ENCODE data around the gene CNTN1. TPM values are rescaled to one million over a fixed set of nuclear protein-coding genes. Genes with fewer than 3 reads are reported as not detected.

The CNTN1 gene
- total and polyA plus RNA-seq, 10 of the 15 experiments (the other 5 are each of a cell fraction or from before 2014, with no cell fraction given): 0.06 to 0.14 TPM; not detected in 8

- TF ChIP-seq REST (IDR thresholded peaks at IDR 0.05; ENCODE audit: low read depth, low read length) (no peak), ZNF274 (IDR thresholded peaks at IDR 0.05; ENCODE audit: insufficient read depth, insufficient read length) (no peak)
These were observed at the start of gene CNTN1 (continued) for GRCh38 chr12:40691913-40692764.

DNA sequence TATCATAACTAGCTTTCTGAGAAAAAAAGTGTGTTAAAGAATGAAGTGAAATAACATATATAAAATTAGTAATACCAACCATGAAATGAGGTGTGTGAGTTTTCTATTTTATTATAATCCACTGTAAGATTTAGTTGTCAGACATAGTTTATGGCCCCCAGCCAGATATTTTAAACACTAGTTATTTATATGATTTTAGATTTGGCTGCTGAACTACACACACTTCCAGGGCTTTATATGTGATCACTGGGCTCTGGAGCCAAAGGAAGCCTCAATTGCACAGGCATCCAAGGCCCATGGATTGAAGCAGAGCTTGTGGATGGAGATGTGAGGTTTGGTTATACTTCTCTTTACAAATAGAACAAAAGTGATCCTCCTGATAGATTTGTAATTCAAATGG lies 48.7 kb upstream of the CNTN1 start:
- H2AFZ ChIP-seq (ENCODE audit: control insufficient read depth, low read depth, low read length): no peak overlapping the region
- no peak for FAIRE-seq
- H3K4me1 ChIP-seq (ENCODE audit: control insufficient read depth, insufficient read depth, low read length): no peaks in the 10 kb centered on the region
- no peak overlapping the region for H3K9ac ChIP-seq (ENCODE audit: control insufficient read depth, insufficient read depth, low read length)
- CTCF ChIA-PET: interaction anchor here (0.6 kb wide), 2 partner anchors 13 to 314 kb away, joined by 3 read pairs; no protein-coding TSS in a partner anchor
- H3K36me3 ChIP-seq (ENCODE audit: control insufficient read depth in 2 of 2, insufficient read depth in 2 of 2, low read length in 1 of 2): no peaks in the 10 kb centered on the region
- no peak for ATAC-seq
- intact Hi-C loops (cut with micrococcal nuclease; ENCODE audit: unreplicated experiment) (no loop called here), in situ Hi-C loops (cut with MboI) (no loop called here)
- DNase-seq (ENCODE audit: low read depth, low spot score): no peak
- H4K20me1 ChIP-seq (ENCODE audit: control insufficient read depth, insufficient read depth): no peaks in the 10 kb centered on the region
- TF ChIP-seq RELA (IDR thresholded peaks at IDR 0.05; ENCODE audit: borderline replicate concordance, partially characterized antibody) (no peak), KLF5 (IDR thresholded peaks at IDR 0.05; ENCODE audit: partially characterized antibody) (no peak), BCL11A (IDR thresholded peaks at IDR 0.05; ENCODE audit: low read depth, low read length) (no peak), ESRRA (IDR thresholded peaks at IDR 0.05; ENCODE audit: low read length) (no peak), MTA2 (IDR thresholded peaks at IDR 0.05; ENCODE audit: low read depth) (no peak), EGR1 (IDR thresholded peaks at IDR 0.05; ENCODE audit: borderline replicate concordance in 1 of 2, low read depth in 2 of 2, low read length in 2 of 2) (no peak), NFIC (IDR thresholded peaks at IDR 0.05; ENCODE audit: low read depth, low read length) (no peak)
- TF ChIP-seq, protein P1, sequence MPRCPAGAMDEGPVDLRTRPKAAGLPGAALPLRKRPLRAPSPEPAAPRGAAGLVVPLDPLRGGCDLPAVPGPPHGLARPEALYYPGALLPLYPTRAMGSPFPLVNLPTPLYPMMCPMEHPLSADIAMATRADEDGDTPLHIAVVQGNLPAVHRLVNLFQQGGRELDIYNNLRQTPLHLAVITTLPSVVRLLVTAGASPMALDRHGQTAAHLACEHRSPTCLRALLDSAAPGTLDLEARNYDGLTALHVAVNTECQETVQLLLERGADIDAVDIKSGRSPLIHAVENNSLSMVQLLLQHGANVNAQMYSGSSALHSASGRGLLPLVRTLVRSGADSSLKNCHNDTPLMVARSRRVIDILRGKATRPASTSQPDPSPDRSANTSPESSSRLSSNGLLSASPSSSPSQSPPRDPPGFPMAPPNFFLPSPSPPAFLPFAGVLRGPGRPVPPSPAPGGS (IDR thresholded peaks at IDR 0.05; ENCODE audit: borderline replicate concordance, insufficient read depth, low read depth, low read length, poor library complexity, severe bottlenecking): no peak
- H3K27me3 ChIP-seq (replicated peaks in 1 of 2; ENCODE audit: control insufficient read depth in 2 of 2, insufficient read depth in 2 of 2, low read length in 1 of 2): no peaks in the 10 kb centered on the region
- BruUV-seq (replicated peaks): no TSS peak
- POLR2A ChIA-PET: interaction anchor here (0.5 kb wide), 1 partner anchor 912 kb away, joined by 5 read pairs; no protein-coding TSS in a partner anchor
- H3K4me3 ChIP-seq: no peak overlapping the region
- H3K79me2 ChIP-seq (ENCODE audit: control insufficient read depth, insufficient read depth, low read length): no peaks in the 10 kb centered on the region
- no peaks in the 10 kb centered on the region for H3K9me3 ChIP-seq (replicated peaks; ENCODE audit: control insufficient read depth, insufficient read depth, low read length)
- H3K4me2 ChIP-seq (ENCODE audit: control insufficient read depth, insufficient read depth): no peak overlapping the region
- H3K27ac ChIP-seq (ENCODE audit: control insufficient read depth, insufficient read depth): no peak overlapping the region
- SMC1A ChIA-PET (ENCODE audit: uncharacterized antibody, unreplicated experiment): interaction anchor here (1.0 kb wide), 1 partner anchor 12 kb away, joined by 3 read pairs; no protein-coding TSS in a partner anchor
- RAD21 ChIA-PET (ENCODE audit: unreplicated experiment): no interaction called here
